ENCODE results near the gene PTGDR2.
"Not testable (repeated sequence)": the region's sequence is repeated elsewhere in the genome, so short reads cannot be mapped to it uniquely, and the experiment has no call there.

DNA sequence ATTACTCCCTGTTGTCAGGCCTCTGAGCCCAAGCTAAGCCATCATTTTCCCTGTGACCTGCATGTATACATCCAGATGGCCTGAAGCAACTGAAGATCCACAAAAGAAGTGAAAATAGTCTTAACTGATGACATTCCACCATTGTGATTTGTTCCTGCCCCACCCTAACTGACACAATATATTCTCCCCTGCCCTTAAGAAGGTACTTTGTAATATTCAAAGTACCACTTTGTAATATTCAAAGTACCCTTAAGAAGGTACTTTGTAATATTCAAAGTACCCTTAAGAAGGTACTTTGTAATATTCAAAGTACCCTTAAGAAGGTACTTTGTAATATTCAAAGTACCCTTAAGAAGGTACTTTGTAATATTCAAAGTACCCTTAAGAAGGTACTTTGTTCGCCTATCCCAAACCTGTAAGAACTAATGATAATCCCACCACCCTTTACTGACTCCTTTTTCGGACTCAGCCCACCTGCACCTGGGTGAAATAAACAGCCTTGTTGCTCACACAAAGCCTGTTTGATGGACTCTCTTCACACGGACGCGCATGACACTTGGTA, 31.9 kb downstream of the PTGDR2 start:
- not testable (repeated sequence) for TF ChIP-seq POLR2A (IDR thresholded peaks at IDR 0.05; ENCODE audit: borderline replicate concordance, extremely low read depth, insufficient read depth, insufficient read length); CBX3 (IDR thresholded peaks at IDR 0.05; ENCODE audit: low read depth); JUND (IDR thresholded peaks at IDR 0.05); POLR2AphosphoS5 (IDR thresholded peaks at IDR 0.05; ENCODE audit: low read depth, low read length); SP1 (IDR thresholded peaks at IDR 0.05; ENCODE audit: low read depth); EGR1 (IDR thresholded peaks at IDR 0.05; ENCODE audit: low read depth)
- TF ChIP-seq, protein P1, sequence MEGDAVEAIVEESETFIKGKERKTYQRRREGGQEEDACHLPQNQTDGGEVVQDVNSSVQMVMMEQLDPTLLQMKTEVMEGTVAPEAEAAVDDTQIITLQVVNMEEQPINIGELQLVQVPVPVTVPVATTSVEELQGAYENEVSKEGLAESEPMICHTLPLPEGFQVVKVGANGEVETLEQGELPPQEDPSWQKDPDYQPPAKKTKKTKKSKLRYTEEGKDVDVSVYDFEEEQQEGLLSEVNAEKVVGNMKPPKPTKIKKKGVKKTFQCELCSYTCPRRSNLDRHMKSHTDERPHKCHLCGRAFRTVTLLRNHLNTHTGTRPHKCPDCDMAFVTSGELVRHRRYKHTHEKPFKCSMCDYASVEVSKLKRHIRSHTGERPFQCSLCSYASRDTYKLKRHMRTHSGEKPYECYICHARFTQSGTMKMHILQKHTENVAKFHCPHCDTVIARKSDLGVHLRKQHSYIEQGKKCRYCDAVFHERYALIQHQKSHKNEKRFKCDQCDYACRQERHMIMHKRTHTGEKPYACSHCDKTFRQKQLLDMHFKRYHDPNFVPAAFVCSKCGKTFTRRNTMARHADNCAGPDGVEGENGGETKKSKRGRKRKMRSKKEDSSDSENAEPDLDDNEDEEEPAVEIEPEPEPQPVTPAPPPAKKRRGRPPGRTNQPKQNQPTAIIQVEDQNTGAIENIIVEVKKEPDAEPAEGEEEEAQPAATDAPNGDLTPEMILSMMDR (IDR thresholded peaks at IDR 0.05 in 2 of 3, conservative IDR thresholded peaks at IDR 0.05 in 1 of 3; ENCODE audit: borderline replicate concordance in 1 of 3, insufficient read depth in 1 of 3, low read depth in 2 of 3, low read length in 2 of 3), result not testable (repeated sequence)
- TF ChIP-seq, protein P2, sequence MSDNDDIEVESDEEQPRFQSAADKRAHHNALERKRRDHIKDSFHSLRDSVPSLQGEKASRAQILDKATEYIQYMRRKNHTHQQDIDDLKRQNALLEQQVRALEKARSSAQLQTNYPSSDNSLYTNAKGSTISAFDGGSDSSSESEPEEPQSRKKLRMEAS (IDR thresholded peaks at IDR 0.05), result not testable (repeated sequence)
- TF ChIP-seq, protein P3, sequence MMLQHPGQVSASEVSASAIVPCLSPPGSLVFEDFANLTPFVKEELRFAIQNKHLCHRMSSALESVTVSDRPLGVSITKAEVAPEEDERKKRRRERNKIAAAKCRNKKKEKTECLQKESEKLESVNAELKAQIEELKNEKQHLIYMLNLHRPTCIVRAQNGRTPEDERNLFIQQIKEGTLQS (IDR thresholded peaks at IDR 0.05), result not testable (repeated sequence)
- TF ChIP-seq, protein P4, sequence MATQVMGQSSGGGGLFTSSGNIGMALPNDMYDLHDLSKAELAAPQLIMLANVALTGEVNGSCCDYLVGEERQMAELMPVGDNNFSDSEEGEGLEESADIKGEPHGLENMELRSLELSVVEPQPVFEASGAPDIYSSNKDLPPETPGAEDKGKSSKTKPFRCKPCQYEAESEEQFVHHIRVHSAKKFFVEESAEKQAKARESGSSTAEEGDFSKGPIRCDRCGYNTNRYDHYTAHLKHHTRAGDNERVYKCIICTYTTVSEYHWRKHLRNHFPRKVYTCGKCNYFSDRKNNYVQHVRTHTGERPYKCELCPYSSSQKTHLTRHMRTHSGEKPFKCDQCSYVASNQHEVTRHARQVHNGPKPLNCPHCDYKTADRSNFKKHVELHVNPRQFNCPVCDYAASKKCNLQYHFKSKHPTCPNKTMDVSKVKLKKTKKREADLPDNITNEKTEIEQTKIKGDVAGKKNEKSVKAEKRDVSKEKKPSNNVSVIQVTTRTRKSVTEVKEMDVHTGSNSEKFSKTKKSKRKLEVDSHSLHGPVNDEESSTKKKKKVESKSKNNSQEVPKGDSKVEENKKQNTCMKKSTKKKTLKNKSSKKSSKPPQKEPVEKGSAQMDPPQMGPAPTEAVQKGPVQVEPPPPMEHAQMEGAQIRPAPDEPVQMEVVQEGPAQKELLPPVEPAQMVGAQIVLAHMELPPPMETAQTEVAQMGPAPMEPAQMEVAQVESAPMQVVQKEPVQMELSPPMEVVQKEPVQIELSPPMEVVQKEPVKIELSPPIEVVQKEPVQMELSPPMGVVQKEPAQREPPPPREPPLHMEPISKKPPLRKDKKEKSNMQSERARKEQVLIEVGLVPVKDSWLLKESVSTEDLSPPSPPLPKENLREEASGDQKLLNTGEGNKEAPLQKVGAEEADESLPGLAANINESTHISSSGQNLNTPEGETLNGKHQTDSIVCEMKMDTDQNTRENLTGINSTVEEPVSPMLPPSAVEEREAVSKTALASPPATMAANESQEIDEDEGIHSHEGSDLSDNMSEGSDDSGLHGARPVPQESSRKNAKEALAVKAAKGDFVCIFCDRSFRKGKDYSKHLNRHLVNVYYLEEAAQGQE (IDR thresholded peaks at IDR 0.05; ENCODE audit: low read depth), result not testable (repeated sequence)

Measured in HCT116 (cell line).